ENCODE results near the gene CEP295NL. TPM values are rescaled to one million over a fixed set of nuclear protein-coding genes. Genes with fewer than 3 reads are reported as not detected.
A peak's percentile ranks its signal among the peaks of the same experiment; 100 is the strongest.

CEP295NL gene
- total and polyA plus RNA-seq, 2 of the 13 experiments (the other 11 are each of a cell fraction or from before 2014, with no cell fraction given): not detected

DNA sequence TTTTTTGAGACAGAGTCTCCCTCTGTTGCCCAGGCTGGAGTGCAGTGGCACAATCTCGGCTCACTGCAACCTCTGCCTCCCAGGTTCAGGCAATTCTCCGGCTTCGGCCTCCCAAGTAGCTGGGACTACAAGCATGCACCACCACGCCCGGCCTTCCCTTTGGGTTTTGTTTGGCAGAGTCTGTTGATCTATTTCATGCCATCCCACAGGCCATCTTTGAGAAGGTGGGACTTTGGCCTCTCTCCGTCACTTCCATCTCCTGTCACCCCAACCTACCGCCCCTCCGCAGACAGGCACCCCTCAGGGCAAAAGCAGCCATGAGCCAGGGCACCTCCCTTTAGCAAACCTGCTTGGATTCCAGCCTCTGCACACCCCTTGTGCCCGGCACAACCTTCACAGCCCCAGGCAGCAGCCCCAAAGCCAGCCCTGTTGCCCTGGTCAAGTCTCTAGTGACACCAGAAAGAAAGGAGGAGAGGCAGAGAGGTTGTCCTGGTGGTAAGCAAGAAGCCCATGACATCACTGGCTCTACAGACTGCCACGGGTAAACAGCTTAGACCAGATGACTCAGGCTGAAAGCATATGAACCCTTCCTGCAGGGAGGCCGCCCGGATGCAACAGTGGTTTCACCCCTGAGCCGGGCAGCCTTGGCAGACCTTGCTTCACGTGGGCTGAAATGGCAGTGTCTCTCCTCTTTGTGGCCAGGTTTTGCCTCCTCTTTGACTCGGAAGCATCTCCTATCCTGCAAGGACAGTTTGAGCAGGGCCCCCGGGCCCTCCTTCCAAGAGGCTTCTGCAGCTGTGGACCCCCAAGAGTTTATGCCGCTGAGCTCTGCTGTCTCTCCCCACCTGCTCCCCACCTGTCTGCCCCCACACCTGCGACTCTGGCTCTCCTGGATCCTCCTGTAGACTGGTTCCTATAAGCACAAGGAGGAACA is 30.3 kb upstream of the CEP295NL start (continued):
- TF ChIP-seq, protein P1, sequence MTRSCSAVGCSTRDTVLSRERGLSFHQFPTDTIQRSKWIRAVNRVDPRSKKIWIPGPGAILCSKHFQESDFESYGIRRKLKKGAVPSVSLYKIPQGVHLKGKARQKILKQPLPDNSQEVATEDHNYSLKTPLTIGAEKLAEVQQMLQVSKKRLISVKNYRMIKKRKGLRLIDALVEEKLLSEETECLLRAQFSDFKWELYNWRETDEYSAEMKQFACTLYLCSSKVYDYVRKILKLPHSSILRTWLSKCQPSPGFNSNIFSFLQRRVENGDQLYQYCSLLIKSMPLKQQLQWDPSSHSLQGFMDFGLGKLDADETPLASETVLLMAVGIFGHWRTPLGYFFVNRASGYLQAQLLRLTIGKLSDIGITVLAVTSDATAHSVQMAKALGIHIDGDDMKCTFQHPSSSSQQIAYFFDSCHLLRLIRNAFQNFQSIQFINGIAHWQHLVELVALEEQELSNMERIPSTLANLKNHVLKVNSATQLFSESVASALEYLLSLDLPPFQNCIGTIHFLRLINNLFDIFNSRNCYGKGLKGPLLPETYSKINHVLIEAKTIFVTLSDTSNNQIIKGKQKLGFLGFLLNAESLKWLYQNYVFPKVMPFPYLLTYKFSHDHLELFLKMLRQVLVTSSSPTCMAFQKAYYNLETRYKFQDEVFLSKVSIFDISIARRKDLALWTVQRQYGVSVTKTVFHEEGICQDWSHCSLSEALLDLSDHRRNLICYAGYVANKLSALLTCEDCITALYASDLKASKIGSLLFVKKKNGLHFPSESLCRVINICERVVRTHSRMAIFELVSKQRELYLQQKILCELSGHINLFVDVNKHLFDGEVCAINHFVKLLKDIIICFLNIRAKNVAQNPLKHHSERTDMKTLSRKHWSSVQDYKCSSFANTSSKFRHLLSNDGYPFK (CRISPR knock-in tag; IDR thresholded peaks at IDR 0.05; ENCODE audit: borderline replicate concordance): no peak
- TF ChIP-seq JUN (CRISPR knock-in tag; IDR thresholded peaks at IDR 0.05) (peak; percentile 90), ZNF772 (CRISPR knock-in tag; IDR thresholded peaks at IDR 0.05) (no peak), GTF2F1 (IDR thresholded peaks at IDR 0.05; ENCODE audit: low read length) (no peak; the same call in 1 of the 2 replicates), ZNF891 (CRISPR knock-in tag; IDR thresholded peaks at IDR 0.05) (peak; percentile 59; the same call in 1 of the 2 replicates), ERF (CRISPR knock-in tag; IDR thresholded peaks at IDR 0.05) (peak; percentile 79; the same call in 1 of the 2 replicates), ZC3H4 (CRISPR knock-in tag; IDR thresholded peaks at IDR 0.05; ENCODE audit: borderline replicate concordance) (no peak), ZNF101 (CRISPR knock-in tag; IDR thresholded peaks at IDR 0.05; ENCODE audit: borderline replicate concordance, low read depth) (no peak), ZNF143 (CRISPR knock-in tag; IDR thresholded peaks at IDR 0.05) (0 out of 2 replicates have a peak, but pooled peaks have one; percentile 16), SPEN (CRISPR knock-in tag; IDR thresholded peaks at IDR 0.05; ENCODE audit: low read depth) (no peak), HMGA1 (CRISPR knock-in tag; conservative IDR thresholded peaks at IDR 0.05) (no peak), SNAI1 (CRISPR knock-in tag; IDR thresholded peaks at IDR 0.05; ENCODE audit: borderline replicate concordance) (no peak), MBD4 (IDR thresholded peaks at IDR 0.05; ENCODE audit: borderline replicate concordance, low read length) (no peak), ZNF317 (CRISPR knock-in tag; IDR thresholded peaks at IDR 0.05) (peak; percentile 82; the same call in 1 of the 2 replicates), HNRNPUL1 (IDR thresholded peaks at IDR 0.05; ENCODE audit: low read depth, low read length) (no peak), RAD51 (IDR thresholded peaks at IDR 0.05; ENCODE audit: borderline replicate concordance) (no peak), JUNB (CRISPR knock-in tag; IDR thresholded peaks at IDR 0.05; ENCODE audit: borderline replicate concordance) (no peak; the same call in 1 of the 2 replicates), ARNTL (CRISPR knock-in tag; IDR thresholded peaks at IDR 0.05) (no peak), SMC3 (IDR thresholded peaks at IDR 0.05; ENCODE audit: low read length) (no peak), ZNF17 (CRISPR knock-in tag; IDR thresholded peaks at IDR 0.05) (no peak)
- TF ChIP-seq, protein P2, sequence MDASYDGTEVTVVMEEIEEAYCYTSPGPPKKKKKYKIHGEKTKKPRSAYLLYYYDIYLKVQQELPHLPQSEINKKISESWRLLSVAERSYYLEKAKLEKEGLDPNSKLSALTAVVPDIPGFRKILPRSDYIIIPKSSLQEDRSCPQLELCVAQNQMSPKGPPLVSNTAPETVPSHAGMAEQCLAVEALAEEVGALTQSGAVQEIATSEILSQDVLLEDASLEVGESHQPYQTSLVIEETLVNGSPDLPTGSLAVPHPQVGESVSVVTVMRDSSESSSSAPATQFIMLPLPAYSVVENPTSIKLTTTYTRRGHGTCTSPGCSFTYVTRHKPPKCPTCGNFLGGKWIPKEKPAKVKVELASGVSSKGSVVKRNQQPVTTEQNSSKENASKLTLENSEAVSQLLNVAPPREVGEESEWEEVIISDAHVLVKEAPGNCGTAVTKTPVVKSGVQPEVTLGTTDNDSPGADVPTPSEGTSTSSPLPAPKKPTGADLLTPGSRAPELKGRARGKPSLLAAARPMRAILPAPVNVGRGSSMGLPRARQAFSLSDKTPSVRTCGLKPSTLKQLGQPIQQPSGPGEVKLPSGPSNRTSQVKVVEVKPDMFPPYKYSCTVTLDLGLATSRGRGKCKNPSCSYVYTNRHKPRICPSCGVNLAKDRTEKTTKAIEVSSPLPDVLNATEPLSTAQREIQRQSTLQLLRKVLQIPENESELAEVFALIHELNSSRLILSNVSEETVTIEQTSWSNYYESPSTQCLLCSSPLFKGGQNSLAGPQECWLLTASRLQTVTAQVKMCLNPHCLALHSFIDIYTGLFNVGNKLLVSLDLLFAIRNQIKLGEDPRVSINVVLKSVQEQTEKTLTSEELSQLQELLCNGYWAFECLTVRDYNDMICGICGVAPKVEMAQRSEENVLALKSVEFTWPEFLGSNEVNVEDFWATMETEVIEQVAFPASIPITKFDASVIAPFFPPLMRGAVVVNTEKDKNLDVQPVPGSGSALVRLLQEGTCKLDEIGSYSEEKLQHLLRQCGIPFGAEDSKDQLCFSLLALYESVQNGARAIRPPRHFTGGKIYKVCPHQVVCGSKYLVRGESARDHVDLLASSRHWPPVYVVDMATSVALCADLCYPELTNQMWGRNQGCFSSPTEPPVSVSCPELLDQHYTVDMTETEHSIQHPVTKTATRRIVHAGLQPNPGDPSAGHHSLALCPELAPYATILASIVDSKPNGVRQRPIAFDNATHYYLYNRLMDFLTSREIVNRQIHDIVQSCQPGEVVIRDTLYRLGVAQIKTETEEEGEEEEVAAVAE (CRISPR knock-in tag; IDR thresholded peaks at IDR 0.05; ENCODE audit: borderline replicate concordance): no peak
- TF ChIP-seq, protein P3, sequence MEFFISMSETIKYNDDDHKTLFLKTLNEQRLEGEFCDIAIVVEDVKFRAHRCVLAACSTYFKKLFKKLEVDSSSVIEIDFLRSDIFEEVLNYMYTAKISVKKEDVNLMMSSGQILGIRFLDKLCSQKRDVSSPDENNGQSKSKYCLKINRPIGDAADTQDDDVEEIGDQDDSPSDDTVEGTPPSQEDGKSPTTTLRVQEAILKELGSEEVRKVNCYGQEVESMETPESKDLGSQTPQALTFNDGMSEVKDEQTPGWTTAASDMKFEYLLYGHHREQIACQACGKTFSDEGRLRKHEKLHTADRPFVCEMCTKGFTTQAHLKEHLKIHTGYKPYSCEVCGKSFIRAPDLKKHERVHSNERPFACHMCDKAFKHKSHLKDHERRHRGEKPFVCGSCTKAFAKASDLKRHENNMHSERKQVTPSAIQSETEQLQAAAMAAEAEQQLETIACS (CRISPR knock-in tag; IDR thresholded peaks at IDR 0.05): no peak

Data from HepG2 (cell line).